Activated CD8-positive, alpha-beta memory T cell treated with anti-CD3 and anti-CD28 coated beads for 48 hours (primary cell): ENCODE results near the gene MOCOS.

Experiments
- DNase-seq, 3 experiments: peaks; one replicate each; pipeline ENCODE4 v3.0.0-alpha.2; 2020; ENCODE audit warnings: low read depth in 2 of 3, low spot score in 2 of 3

MOCOS gene

DNA sequence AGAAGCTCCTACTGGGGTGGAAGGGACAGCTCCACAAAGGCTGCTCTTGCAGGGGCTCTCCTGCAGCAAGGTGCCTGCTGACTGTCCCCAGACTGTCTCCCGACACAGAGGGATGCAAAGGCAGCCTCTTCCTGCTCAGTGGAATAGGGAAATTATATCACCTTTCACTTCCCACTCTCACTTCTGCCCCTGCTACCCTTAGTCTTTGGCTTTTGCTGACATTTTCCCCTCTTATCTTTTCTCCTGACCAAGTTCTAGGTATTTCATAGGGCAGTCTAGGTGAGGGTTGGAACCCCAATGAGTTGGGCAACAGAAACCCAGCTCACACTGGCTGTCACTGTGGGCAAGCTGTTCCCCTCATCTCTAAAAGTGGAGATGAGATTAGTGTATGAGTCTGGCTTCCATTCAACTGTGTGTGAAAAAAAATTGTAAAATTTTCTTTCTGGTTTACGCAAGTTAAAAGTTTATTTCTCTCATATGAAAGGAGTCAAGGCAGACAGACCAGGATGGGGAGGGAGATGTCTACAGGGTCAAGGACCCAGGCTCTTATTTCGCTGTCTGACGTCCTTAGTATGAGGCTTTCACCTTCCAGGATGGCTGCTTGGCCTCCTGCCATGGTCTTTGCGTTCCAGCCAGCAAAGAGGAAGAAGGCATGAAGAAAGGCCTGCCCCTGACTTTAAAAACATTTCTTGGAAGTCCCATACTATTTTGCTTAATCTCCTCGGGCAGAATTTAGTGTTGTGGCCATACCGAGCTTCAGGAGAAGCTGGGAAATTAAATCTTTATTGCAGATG, 7.5 kb upstream of the MOCOS start:
- no peak for DNase-seq

DNA sequence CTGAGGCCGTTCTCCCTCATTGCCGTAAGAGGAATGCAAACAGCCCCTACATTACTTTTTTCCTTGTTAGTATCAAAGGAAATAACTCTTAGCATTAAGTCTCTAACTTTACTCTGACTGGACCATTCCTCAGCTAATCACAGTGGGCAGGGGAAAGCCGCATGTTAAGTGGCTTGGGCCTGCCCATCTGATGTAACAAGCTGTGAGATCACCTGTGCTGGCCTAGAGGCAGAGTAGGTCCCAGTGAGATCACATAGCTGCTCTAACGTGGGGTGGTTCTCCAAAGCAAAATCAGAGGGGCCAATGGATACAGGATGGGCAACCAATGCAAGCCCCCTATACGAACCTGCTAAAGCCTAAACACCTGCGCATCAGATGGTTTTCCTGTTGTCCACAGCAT, 5.9 kb upstream of the MOCOS start:
- no peak for DNase-seq

DNA sequence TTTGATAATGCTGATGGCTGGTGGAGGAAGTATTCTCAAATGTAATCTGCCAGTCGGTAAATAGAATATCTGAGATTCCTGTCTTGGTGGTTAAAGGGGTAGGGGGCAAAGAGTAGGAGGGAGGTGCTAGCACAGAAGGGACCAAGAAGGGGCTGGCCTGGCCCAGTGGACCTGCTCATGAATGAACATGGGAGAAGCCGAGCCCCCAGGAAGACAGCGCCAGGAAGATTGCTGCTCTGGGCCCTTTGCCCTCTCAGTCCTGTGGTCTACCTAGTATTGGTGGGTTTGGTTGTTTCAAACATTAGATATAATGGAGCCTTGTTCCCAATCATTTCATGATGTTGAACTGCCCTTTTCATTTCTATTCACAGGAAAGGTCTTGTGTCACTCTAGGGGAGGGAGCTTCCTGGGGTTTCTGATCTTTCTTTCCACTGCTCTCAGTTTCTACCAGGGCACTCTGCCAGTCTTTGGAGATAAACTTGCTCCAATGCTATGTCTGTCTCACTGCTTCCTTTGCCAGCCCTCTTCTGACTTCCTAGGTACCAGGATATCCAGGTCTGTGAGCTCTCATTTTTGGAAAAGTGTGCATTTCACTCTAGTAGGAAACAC, 5.3 kb upstream of the MOCOS start:
- no peak for DNase-seq

DNA sequence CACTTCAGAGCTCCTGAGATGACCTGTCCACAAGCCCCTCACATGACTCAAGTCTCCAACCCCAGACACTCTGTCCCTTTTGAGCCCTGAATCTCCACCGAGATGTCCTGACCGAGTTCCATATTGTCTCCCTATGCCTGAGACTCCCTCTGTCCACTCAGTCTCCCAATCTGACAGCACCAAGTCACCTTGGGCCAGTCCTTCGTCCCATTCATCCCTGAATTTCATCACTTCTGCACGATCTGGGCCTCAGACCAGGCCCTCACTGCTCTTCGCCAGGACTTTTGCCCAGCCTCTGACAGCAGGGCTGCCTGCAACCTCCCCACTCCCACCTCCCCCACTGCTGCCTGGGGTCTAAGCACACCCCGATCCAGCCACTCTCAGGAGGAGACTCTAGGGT, 4.3 kb upstream of the MOCOS start:
- DNase-seq: no peak

DNA sequence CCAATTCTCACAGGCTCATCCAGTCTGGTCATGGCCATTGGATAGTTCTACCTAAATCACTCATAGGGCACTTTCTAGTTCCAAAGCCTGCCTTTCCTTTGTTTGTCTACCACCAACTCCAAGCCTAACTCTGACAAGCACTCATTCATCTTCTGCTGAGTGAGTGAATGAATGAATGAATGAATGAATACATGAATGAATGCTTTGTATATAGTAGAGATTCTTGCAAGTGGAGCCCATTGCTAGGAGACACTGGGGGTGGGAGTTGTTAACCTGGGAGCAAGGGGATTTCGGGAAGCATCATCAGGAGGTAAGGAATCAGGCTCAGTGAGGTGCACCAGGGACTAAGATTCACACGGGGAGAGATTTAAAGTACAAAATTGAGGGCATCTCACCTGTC, 3.3 kb upstream of the MOCOS start:
- DNase-seq: no peak

DNA sequence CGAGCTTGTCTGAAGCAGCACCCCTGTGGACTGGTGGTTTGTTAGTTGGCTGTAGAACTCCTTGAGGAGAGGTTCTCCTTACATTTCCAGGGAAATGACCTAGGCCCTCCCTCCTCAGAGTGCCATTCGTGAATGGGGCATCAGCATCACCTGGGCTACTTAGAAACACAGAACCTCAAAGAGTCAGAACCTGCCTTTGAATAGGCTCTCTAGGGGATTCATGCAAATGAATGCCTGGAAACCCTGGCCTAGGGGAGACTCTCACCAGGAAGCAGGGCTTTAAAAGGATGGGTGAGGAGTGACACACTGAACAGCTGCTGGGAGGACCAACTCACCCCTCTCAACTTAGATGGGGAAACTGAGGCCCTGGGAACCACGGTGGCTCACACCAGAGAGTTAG, 2.1 kb upstream of the MOCOS start:
- no peak for DNase-seq

DNA sequence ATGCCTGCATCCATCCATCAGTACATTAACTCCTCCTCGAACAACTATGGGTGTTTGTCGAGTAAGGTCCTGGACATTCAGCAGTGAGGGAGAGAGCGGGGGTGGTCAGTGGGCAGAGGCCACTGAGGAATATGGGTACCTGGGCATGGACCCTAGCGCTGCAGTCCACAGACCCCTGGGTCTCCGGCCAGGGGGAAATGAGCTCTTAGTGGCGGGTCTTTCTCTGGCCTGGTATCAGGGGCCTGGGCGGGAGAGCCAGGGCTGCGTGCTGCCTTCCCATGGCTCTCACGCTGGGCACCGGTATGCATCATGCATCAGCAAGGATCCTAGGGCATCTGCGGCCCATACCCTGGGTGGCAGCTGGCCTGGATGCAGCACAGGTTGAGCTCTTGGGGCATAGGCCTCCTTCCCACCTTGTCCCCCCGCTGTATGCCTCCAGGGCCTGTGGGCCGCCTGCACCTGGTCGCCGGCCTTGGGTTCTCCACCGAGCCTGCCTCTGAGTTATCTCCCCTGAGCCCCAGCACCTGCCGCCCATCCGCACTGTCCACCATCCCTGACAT, 1.3 kb upstream of the MOCOS start:
- DNase-seq: no peak

DNA sequence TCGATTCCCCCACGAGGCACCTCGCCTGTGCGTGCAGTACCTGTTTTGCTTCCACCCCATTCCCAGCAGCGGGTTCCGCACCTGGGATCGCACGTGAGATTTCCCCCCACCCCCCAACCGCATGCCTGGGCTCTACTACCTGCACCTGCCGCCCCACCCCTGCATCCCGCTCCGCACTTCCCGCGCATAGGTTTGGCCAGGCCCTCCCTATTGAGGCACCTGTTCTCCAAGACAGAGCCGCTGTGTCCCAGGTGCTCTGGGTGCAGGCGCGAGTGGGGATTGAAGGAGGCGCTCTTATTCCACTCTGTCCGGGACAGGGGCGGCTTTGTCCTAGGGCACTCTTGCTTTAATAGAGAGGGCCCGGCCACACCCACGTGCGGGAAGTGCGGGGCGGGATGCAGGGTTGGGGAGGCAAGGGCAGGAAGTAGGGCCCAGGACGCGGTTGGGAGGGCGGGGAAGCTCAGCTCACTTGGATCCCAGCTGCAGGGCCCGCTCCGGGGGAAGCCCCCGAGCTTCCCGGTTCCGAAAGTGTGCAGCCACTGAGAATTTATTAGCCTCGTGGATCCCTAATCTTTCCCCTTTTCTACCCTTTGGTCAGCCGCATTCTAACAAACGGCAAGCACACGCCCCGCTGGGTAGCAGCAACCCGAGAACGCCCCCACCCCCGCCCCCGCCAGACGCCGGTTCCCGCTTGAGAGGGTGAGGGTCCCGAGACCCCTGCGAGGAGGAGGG, 670 bp upstream of the MOCOS start:
- no peak for DNase-seq

DNA sequence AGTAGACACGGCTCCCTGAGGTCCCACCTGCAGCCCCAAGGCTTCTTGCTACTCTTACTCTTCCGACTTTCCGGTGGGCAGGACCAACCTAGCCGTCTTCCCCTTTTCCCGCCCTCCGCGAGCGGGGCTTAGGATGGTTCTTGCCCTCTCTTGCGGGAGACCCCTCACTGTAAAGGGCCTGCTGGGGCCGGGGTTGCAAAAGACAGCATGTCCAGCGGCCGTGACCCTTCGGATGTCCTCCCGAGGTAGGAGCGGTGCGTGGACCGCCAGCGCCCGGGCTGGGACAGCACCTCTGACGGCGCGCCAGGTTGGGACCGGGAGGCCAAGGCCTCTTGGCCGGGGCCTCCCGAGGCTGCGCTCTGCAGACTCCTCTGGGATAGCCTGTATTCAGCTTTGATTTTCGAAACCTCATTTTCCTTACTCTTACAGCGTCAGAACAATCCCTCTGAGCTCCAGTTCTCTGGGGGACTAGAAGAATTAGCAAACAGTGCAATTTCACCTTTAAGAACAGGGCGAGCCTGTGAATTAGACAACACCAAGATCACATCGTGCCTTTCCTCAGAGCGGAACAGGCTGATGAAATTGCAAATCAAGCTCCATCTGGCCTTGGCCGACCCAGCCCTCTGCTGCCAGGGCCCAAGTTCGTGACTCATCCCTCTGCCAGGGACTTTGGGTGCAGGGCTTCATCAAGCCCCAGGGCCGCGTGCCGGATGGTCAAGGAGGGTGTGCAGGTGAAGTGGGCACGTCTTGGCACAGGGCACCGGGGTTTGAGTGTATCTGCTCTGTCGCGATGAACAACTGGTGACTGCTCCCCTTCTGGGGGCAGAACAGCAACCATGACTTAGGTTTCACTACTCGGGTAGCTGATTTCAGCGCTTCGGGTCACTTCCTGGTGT, 777 bp downstream of the MOCOS start:
- DNase-seq: no peak

DNA sequence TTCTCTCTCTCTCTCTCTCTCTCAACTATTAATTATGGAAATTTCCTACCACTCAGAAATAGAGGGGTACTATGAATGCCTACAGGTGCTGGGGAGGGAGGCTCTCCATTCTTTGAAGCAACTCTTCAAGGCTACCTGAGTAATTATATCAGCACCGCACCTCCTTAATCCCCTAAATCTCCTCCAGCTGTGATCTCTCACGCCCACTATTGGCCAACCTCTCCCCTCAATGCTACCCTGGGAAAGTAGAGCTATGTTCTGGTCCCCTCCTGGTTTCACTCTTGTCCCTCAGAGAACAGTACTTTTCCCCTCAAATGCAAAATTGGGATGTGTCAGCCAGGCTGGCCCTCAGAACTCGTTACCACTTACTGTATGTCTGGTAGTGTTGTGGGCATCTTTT, 1.6 kb downstream of the MOCOS start:
- no peak for DNase-seq

DNA sequence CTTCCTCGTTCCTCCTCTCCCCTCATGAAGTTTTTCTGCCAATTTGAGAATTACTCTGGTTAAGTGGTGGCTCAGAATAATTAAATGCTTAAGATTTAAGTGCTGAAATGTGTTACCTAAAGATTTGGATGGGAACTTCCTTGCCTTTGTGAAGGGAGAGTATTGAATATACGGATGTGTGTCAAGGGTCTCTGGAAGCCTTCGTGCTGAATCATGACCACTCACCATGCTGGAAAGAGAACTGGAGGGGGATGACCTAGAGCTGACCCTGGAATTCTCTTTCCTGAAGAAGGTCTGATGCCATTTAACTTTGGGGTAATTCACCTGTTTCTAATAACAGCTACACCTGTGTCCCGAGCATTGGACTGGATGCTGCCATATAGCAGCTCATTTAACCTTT, 2.2 kb downstream of the MOCOS start:
- no peak for DNase-seq

DNA sequence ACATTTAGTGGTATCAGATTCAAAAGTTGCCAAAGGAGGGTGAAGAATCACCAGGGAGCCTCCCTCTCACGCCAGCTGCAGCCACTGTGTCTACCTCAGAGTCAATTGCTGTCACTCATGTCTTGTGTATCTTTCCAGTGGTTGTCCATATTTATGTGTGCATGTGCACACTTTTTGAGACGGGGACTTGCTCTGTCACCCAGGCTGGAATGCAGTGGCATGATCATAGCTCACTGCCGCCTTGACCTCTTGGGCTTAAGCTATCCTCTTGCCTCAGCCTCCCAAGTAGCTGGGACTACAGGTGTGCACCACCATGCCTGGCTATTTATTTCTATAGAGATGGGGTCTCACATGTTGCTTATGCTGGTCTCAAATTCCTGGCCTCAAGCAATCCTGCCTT, 4.0 kb downstream of the MOCOS start:
- no peak for DNase-seq

DNA sequence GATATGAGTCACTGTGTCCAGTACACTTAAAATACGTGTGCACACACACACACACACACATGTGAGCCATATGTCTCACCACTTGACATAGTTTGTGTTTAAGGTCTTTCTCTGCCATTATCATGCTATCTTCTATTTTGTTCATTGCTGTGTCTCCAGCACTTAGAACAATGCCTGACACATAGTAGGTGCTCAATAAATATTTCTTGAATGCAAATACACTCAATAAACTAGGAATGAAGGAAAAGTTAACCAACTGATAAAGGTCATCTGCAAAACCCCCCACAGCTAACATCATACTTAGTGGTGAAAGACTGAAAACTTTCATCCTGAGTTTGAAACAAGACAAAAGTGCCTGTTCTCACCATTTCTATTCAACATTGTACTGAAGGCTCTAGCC, 4.4 kb downstream of the MOCOS start:
- DNase-seq: no peak

DNA sequence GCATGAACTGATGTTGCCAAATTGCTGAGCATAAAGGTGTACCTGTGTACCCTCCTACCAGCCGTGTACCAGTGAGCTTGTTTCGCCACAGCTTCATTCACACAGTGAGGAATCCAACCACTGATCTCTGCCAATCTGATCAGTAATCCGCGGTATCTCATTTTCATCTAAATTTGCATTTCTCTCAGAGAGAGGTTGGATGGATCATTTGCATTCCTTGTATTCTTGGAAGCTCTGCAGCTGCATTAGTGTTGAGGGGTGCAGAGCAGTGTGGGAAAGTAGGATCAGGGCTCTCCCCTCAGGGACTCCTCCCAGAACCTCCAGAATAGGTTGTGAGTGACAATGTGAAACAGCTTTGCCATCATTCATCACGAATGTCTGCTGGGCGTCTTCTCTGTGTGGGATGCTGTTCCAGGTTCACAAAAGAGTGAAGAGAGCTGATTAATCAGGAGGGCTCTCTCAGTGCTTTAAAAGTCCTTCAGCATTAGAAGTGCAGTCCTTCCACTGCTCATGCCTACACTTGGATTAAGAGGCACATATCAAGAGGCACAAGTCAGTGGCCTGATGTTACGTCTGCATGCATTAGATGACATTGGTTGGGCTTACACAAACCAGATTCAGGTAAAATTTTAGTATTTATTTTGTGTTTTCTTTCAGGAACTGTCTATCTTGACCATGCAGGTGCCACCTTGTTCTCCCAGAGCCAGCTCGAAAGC, 7.5 kb downstream of the MOCOS start:
- no peak for DNase-seq

DNA sequence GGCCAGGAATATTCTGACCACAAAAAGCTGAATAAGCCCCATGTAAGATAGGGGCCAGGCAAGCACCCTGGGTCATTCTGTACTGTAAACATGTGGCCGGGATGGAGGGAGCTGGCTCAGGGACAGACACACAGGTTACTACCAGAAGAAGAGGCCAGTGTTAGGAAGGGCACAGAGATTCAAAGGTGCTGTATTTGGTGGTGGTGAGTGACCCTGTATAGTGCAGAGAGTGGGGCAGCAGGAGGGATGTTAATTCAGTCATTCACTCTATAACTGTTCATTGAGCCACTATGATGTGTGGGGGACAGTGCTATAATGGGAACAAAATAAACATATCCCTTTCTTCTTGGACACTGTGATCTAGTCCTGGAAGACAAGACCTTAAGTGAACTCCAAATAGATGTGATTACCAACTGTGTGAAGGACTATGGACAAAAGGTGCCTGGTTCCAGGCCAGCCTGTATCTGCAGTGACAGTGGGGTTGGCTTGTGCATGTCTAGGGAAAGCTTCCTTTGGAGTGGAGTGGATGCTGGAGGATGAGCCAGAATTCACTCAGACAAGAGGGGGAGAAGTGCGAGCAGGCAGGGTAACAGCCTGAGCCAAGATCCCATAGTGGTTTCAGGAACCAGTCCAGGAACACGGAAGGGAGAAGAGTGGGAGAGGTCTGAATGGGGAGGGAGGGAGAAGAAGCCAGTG, 8.3 kb downstream of the MOCOS start:
- no peak for DNase-seq

DNA sequence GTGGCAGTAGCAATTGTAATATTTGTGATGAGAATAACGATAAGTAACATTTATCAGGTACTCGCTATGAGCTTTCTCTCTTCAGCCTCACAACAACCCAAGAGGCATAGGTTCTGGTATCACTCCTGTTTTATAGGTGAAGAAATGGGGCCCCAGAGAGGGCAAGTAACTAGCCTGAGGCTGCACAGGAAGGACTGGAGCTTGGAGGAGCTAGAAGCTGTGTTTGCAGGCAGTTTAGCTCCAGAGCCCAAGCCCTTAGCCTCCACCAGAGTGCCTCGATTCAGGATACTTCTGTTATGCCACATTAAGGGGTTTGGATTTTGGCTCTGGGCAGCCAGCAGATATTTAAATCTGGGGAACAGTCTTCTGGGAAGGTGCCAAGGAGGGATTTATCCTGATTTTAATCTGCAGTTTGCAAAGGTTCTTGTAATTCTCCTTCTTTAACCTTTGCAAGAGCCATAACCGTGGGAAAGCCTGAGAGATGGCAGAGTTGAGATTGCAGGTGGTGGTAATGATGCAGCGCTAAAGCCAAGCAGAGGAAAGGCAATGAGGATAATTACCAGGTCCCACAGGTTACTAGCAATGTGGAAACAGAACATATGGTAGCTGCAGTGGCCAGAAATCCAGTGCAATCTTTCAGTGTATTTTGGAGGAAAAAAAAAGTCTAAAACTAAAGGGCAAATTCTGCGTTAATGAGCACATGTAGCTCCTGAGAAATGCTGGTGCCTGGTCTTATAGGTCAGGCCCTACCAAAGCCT, 9.1 kb downstream of the MOCOS start:
- no peak for DNase-seq

DNA sequence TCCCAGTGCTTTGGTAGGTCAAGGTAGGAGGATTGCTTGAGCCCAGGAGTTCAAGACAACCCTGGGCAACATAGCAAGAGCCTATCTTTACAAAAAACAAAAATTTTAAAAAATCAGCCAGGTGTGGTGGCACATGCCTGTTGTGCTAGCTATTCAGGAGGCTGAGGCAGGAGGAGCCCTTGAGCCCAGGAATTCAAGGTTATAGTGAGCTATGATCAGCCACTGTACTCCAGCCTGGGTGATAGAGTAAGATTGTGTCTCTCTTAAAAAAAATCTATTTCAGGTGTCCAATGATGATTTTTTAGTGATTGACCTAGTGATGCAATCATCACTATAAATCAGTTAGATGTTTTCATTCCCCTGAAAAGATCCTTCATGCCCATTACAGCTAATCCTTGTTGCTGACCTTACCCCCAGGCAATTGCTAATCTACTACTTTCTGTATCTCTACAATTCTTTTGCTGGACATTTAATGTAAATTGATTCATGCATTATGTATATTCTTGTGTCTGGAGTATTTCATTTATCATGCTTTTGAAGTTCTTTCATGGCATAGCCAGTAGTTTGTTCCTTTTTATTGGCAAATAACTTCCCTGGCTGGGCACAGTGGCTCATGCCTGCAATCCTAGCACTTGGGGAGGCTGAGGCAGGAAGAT, 10.3 kb downstream of the MOCOS start:
- DNase-seq: no peak

DNA sequence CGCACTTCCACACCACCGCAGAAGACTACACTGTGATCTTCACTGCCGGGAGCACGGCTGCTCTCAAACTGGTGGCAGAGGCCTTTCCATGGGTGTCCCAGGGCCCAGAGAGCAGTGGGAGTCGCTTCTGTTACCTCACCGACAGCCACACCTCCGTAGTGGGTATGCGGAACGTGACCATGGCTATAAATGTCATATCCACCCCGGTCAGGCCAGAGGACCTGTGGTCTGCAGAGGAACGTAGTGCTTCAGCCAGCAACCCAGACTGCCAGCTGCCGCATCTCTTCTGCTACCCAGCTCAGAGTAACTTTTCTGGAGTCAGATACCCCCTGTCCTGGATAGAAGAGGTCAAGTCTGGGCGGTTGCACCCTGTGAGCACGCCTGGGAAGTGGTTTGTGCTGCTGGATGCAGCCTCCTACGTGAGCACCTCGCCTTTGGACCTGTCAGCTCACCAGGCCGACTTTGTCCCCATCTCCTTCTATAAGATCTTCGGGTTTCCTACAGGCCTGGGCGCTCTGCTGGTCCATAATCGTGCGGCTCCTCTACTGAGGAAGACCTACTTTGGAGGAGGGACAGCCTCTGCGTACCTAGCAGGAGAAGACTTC, 12.5 kb downstream of the MOCOS start:
- DNase-seq: no peak
